HepG2 (cell line): Measurements from ENCODE around the gene SEMA4A. TPM values are rescaled to one million over a fixed set of nuclear protein-coding genes. Genes with fewer than 3 reads are reported as not detected.

Experiments used
- ARNT2 ChIP-seq: sonication (generic); formaldehyde crosslinking; IDR thresholded peaks from 2 replicates; pipeline ENCODE4 v1.8.0; 2022; ENCODE audit warnings: mild to moderate bottlenecking, low read depth, missing genetic modification reagents, moderate library complexity
- BRD4 ChIP-seq: sonication (generic); formaldehyde crosslinking; IDR thresholded peaks from 2 replicates; pipeline ENCODE4 v1.4.0; 2020; ENCODE audit warnings: missing genetic modification reagents
- ELF3 ChIP-seq: IDR thresholded peaks from 2 replicates; pipeline ENCODE4 v1.6.1; 2016; ENCODE audit warnings: missing genetic modification reagents, missing compliant biosample characterization
- FOXA3 ChIP-seq: IDR thresholded peaks from 2 replicates; pipeline ENCODE4 v1.6.1; 2016; ENCODE audit warnings: missing genetic modification reagents, missing compliant biosample characterization
- HDAC1 ChIP-seq: sonication (generic); formaldehyde crosslinking; IDR thresholded peaks from 2 replicates; pipeline ENCODE4 v1.5.1; 2020; ENCODE audit warnings: mild to moderate bottlenecking, missing genetic modification reagents
- IRF2 ChIP-seq: IDR thresholded peaks from 2 replicates; pipeline ENCODE4 v1.6.1; 2018; ENCODE audit warnings: missing genetic modification reagents, missing compliant biosample characterization
- LCORL ChIP-seq, 2 experiments: fragments of 450-650 bp in 1 of 2; sonication (generic) in 1 of 2; formaldehyde crosslinking in 1 of 2; IDR thresholded peaks; 2 replicates each; pipeline versions ENCODE4 v1.5.0 to v1.6.1; 2017 to 2020; ENCODE audit warnings: antibody characterized with exemption in 1 of 2, missing genetic modification reagents in 1 of 2
- MBNL3 ChIP-seq: fragments of 250-450 bp; sonication (Bioruptor Pico); conservative IDR thresholded peaks from 2 replicates; pipeline ENCODE4 v1.8.0; 2022; ENCODE audit warnings: mild to moderate bottlenecking, inconsistent platforms
- MXI1 ChIP-seq: IDR thresholded peaks from 3 replicates; pipeline ENCODE4 v1.6.1; 2012; ENCODE audit warnings: low read depth, low read length, inconsistent platforms, borderline replicate concordance
- NCOA5 ChIP-seq: sonication (generic); formaldehyde crosslinking; IDR thresholded peaks from 2 replicates; pipeline ENCODE4 v1.4.0; 2020; ENCODE audit warnings: missing genetic modification reagents
- POGZ ChIP-seq: sonication (generic); formaldehyde crosslinking; IDR thresholded peaks from 2 replicates; pipeline ENCODE4 v1.4.0; 2020; ENCODE audit warnings: mild to moderate bottlenecking, missing genetic modification reagents
- SMYD3 ChIP-seq: sonication (generic); formaldehyde crosslinking; IDR thresholded peaks from 2 replicates; pipeline ENCODE4 v1.8.1; 2023; ENCODE audit warnings: mild to moderate bottlenecking, missing genetic modification reagents
- ZNF569 ChIP-seq: sonication (generic); formaldehyde crosslinking; IDR thresholded peaks from 2 replicates; pipeline ENCODE4 v1.5.0; 2020; ENCODE audit warnings: mild to moderate bottlenecking, missing genetic modification reagents, moderate library complexity, borderline replicate concordance
- ZNF761 ChIP-seq: sonication (generic); formaldehyde crosslinking; conservative IDR thresholded peaks from 2 replicates; pipeline ENCODE4 v1.4.0; 2020; ENCODE audit warnings: mild to moderate bottlenecking, missing genetic modification reagents
- ZNF768 ChIP-seq: sonication (generic); formaldehyde crosslinking; IDR thresholded peaks from 2 replicates; pipeline ENCODE4 v1.4.0; 2020; ENCODE audit warnings: missing genetic modification reagents
- polyA plus RNA-seq, 8 experiments: library from polyadenylated mRNA; depleted of rRNA in 3 of 8; stranded (reverse) in 7 of 8; unstranded in 1 of 8; fragments of >200 nt; fragmentation: Illumina TruSeq in 4 of 8; extraction: Trizol in 4 of 8; gene quantifications; 2 replicates each; pipeline versions ENCODE4 v1.2.1 to v1.2.3, GENCODE V29; 2011 to 2016; ENCODE audit warnings: low read depth in 4 of 8, missing spikeins in 1 of 8, mixed read lengths in 1 of 8; ENCODE audit not compliant: insufficient read depth in 1 of 8
- total RNA-seq, 5 experiments: library from RNA; depleted of rRNA; stranded (reverse); fragments of >200 nt; fragmentation: Illumina TruSeq; extraction: Trizol; gene quantifications; 2 replicates each; pipeline ENCODE4 v1.2.3, GENCODE V29; 2016; ENCODE audit warnings: low read depth in 1 of 5
- TF ChIP-seq, protein P1 (sequence below): sonication (generic); formaldehyde crosslinking; IDR thresholded peaks from 2 replicates; pipeline ENCODE4 v1.4.0; 2020; ENCODE audit warnings: missing genetic modification reagents
- TF ChIP-seq, protein P2 (sequence below), 2 experiments: sonication (generic) in 1 of 2; formaldehyde crosslinking in 1 of 2; IDR thresholded peaks; 2 replicates each; pipeline versions ENCODE4 v1.4.0 to v1.6.1; 2016 to 2020; ENCODE audit warnings: borderline replicate concordance in 1 of 2, low read depth in 1 of 2, mild to moderate bottlenecking in 1 of 2, missing genetic modification reagents in 1 of 2
- TF ChIP-seq, protein P3 (sequence below): IDR thresholded peaks from 2 replicates; pipeline ENCODE4 v1.6.1; 2018; ENCODE audit warnings: missing genetic modification reagents

The SEMA4A gene
- total and polyA plus RNA-seq, 2 of the 13 experiments (the other 11 are each of a cell fraction or from before 2014, with no cell fraction given) = 0.09 to 0.20 TPM

DNA sequence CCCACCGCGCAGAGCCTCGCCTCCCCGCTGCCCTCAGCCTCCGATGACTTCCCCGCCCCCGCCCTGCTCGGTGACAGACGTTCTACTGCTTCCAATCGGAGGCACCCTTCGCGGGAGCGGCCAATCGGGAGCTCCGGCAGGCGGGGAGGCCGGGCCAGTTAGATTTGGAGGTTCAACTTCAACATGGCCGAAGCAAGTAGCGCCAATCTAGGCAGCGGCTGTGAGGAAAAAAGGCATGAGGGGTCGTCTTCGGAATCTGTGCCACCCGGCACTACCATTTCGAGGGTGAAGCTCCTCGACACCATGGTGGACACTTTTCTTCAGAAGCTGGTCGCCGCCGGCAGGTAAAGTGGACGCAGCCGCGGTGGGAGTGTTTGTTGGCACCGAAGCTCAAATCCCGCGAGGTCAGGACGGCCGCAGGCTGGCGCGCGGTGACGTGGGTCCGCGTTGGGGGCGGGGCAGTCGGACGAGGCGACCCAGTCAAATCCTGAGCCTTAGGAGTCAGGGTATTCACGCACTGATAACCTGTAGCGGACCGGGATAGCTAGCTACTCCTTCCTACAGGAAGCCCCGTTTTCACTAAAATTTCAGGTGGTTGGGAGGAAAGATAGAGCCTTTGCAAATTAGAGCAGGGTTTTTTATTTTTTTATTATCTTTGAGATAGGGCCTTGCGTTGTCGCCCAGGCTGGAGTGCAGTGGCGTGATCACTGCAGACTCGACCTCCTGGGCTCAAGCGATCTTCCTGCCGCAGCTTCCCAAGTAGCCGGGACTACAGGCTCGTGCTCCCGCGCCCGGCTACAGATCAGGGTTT lies 59.7 kb downstream of the SEMA4A start, which contains the start of gene PMF1 (continued):
- peak; percentile 83 for TF ChIP-seq ARNT2 (CRISPR knock-in tag)
- peak; percentile 49; the same call in 1 of the 2 replicates for TF ChIP-seq IRF2 (CRISPR knock-in tag)
- no peak for TF ChIP-seq ZNF768 (CRISPR knock-in tag)
- TF ChIP-seq ELF3 (CRISPR knock-in tag) = peak; percentile 38; the same call in 1 of the 2 replicates
- TF ChIP-seq NCOA5 (CRISPR knock-in tag) = no peak
- TF ChIP-seq HDAC1 (CRISPR knock-in tag) = peak; percentile 91
- peak; percentile 48; the same call in 1 of the 3 replicates for TF ChIP-seq MXI1
- TF ChIP-seq FOXA3 (CRISPR knock-in tag) = peak; percentile 36; the same call in 1 of the 2 replicates
- no peak for TF ChIP-seq ZNF569 (CRISPR knock-in tag)
- peak; percentile 84 for TF ChIP-seq BRD4 (CRISPR knock-in tag)
- TF ChIP-seq LCORL (IDR thresholded peaks at IDR 0.05) = no peak
- TF ChIP-seq LCORL (CRISPR knock-in tag; IDR thresholded peaks at IDR 0.05) = peak; percentile 63
- TF ChIP-seq, protein P1, sequence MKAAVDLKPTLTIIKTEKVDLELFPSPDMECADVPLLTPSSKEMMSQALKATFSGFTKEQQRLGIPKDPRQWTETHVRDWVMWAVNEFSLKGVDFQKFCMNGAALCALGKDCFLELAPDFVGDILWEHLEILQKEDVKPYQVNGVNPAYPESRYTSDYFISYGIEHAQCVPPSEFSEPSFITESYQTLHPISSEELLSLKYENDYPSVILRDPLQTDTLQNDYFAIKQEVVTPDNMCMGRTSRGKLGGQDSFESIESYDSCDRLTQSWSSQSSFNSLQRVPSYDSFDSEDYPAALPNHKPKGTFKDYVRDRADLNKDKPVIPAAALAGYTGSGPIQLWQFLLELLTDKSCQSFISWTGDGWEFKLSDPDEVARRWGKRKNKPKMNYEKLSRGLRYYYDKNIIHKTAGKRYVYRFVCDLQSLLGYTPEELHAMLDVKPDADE = 0 out of 2 replicates have a peak, but pooled peaks have one; percentile 63
- peak; percentile 85 for TF ChIP-seq SMYD3 (CRISPR knock-in tag)
- TF ChIP-seq, protein P2, sequence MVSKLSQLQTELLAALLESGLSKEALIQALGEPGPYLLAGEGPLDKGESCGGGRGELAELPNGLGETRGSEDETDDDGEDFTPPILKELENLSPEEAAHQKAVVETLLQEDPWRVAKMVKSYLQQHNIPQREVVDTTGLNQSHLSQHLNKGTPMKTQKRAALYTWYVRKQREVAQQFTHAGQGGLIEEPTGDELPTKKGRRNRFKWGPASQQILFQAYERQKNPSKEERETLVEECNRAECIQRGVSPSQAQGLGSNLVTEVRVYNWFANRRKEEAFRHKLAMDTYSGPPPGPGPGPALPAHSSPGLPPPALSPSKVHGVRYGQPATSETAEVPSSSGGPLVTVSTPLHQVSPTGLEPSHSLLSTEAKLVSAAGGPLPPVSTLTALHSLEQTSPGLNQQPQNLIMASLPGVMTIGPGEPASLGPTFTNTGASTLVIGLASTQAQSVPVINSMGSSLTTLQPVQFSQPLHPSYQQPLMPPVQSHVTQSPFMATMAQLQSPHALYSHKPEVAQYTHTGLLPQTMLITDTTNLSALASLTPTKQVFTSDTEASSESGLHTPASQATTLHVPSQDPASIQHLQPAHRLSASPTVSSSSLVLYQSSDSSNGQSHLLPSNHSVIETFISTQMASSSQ (IDR thresholded peaks at IDR 0.05; ENCODE audit: low read depth) = no peak
- TF ChIP-seq, protein P2 (CRISPR knock-in tag; IDR thresholded peaks at IDR 0.05; ENCODE audit: borderline replicate concordance) = peak; percentile 73; the same call in 1 of the 2 replicates
- TF ChIP-seq MBNL3 = no peak
- TF ChIP-seq POGZ = peak; percentile 80; the same call in 1 of the 2 replicates
- TF ChIP-seq, protein P3, sequence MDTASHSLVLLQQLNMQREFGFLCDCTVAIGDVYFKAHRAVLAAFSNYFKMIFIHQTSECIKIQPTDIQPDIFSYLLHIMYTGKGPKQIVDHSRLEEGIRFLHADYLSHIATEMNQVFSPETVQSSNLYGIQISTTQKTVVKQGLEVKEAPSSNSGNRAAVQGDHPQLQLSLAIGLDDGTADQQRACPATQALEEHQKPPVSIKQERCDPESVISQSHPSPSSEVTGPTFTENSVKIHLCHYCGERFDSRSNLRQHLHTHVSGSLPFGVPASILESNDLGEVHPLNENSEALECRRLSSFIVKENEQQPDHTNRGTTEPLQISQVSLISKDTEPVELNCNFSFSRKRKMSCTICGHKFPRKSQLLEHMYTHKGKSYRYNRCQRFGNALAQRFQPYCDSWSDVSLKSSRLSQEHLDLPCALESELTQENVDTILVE (CRISPR knock-in tag) = 0 out of 2 replicates have a peak, but pooled peaks have one; percentile 38
- peak; percentile 58; the same call in 1 of the 2 replicates for TF ChIP-seq ZNF761 (CRISPR knock-in tag)
